ENCODE results near the gene CHSY1. TPM values are rescaled to one million over a fixed set of nuclear protein-coding genes. Genes with fewer than 3 reads are reported as not detected.
A peak's percentile ranks its signal among the peaks of the same experiment; 100 is the strongest.

Gene CHSY1
- total RNA-seq, 1 experiment from 2014 or later = 59.1 TPM

- TF ChIP-seq ZNF532 (CRISPR knock-in tag; IDR thresholded peaks at IDR 0.05; ENCODE audit: borderline replicate concordance) (no peak), NR3C1 (CRISPR knock-in tag; conservative IDR thresholded peaks at IDR 0.05; ENCODE audit: low read depth) (no peak)
These were observed 113.7 kb downstream of the CHSY1 start (continued) for GRCh38 chr15:101138086-101138660.

GRCh38 chr15:101137312-101137940, 114.4 kb downstream of the CHSY1 start:
- H3K27ac Mint-ChIP-seq = peak overlapping the region; percentile 18
- DNase-seq (ENCODE audit: low spot score) = no peak
- ChIA-PET POLR2A (no interaction called here), CTCF (interaction anchor here (2.4 kb wide), 1 partner anchor 15 kb away, joined by 5 read pairs; no protein-coding TSS in a partner anchor)
- H3K4me3 Mint-ChIP-seq = no peak overlapping the region
- H3K36me3 Mint-ChIP-seq = peaks cover 6% of the 10 kb centered on the region; the same call in 1 of the 2 replicates
- no peaks in the 10 kb centered on the region; the same call in 1 of the 2 replicates for H3K27me3 Mint-ChIP-seq (ENCODE audit: low read depth)
- H3K4me1 Mint-ChIP-seq = peaks cover 19% of the 10 kb centered on the region
- peaks cover 8% of the 10 kb centered on the region for H3K9me3 Mint-ChIP-seq
- no peak for ATAC-seq
- TF ChIP-seq USF1 (CRISPR knock-in tag; IDR thresholded peaks at IDR 0.05) (no peak), ATF3 (CRISPR knock-in tag; conservative IDR thresholded peaks at IDR 0.05) (0 out of 2 replicates have a peak, but pooled peaks have one; percentile 38)

GRCh38 chr15:101136381-101137268, 115.2 kb downstream of the CHSY1 start:
- H3K9me3 Mint-ChIP-seq = peaks cover 8% of the 10 kb centered on the region
- TF ChIP-seq CDX4 (CRISPR knock-in tag; IDR thresholded peaks at IDR 0.05; ENCODE audit: borderline replicate concordance) (no peak), ELF4 (CRISPR knock-in tag; IDR thresholded peaks at IDR 0.05; ENCODE audit: low read depth) (no peak), TP53 (CRISPR knock-in tag; IDR thresholded peaks at IDR 0.05) (no peak), AFF4 (CRISPR knock-in tag; IDR thresholded peaks at IDR 0.05; ENCODE audit: borderline replicate concordance) (no peak), ZNF423 (CRISPR knock-in tag; IDR thresholded peaks at IDR 0.05) (no peak), FOXP4 (CRISPR knock-in tag; IDR thresholded peaks at IDR 0.05) (no peak), ETV6 (CRISPR knock-in tag; IDR thresholded peaks at IDR 0.05) (no peak), IRF2 (CRISPR knock-in tag; IDR thresholded peaks at IDR 0.05; ENCODE audit: borderline replicate concordance, low read depth) (no peak), ZBTB21 (CRISPR knock-in tag; IDR thresholded peaks at IDR 0.05; ENCODE audit: borderline replicate concordance) (no peak), E2F1 (CRISPR knock-in tag; IDR thresholded peaks at IDR 0.05) (no peak), FOXP1 (CRISPR knock-in tag; IDR thresholded peaks at IDR 0.05; ENCODE audit: borderline replicate concordance) (no peak)

More at GRCh38 chr15:101136381-101137268, 115.2 kb downstream of the CHSY1 start:
- Mint-ChIP-seq H3K4me1 (peaks cover 19% of the 10 kb centered on the region), H3K4me3 (no peak overlapping the region), H3K27me3 (ENCODE audit: low read depth) (no peaks in the 10 kb centered on the region; the same call in 1 of the 2 replicates), H3K27ac (no peak overlapping the region), H3K36me3 (peaks cover 6% of the 10 kb centered on the region; the same call in 1 of the 2 replicates)
- no peak for DNase-seq (ENCODE audit: low spot score)
- ChIA-PET CTCF (interaction anchor here (2.4 kb wide), 1 partner anchor 16 kb away, joined by 5 read pairs; no protein-coding TSS in a partner anchor), POLR2A (interaction anchor here (0.6 kb wide), 1 partner anchor 21 kb away, joined by 4 read pairs; no protein-coding TSS in a partner anchor)
- ATAC-seq = peak; percentile 37

All from WTC11 (cell line).